D721Med (cell line): ENCODE results near the gene RBMXL3.

Source experiments
- DNase-seq: peaks from one replicate; pipeline ENCODE4 v3.0.0; 2011; ENCODE audit warnings: low spot score; ENCODE audit not compliant: insufficient read length
- FAIRE-seq: peaks from 2 replicates; lab custom pipeline; 2011; peaks lifted over from hg19 to GRCh38; lab: Jason Lieb, UNC
- TF ChIP-seq, protein P1 (sequence below): IDR thresholded peaks from 2 replicates; pipeline ENCODE4 v1.5.1; 2012; ENCODE audit warnings: mild to moderate bottlenecking, control low read depth; ENCODE audit not compliant: insufficient read depth; ENCODE audit errors: missing control alignments

RBMXL3 gene

DNA sequence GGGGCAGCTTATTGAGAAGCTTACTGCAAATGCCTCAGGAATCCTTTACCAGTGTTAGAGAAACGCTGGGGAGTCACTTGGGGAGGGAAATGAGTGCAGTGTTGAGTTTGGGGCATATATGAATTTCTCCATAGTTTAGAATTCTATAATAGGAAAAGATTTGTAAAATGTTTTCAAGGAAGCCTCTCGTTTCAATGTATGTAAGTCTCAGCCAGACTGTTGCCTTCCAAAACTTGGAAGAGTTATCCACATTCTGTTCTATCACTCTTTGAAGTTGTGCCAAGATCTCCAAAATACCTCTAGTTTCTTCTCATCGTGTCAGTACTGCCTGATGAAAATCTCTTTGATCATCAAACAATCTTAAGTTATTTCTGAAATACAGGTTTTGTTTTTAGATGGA lies 45.3 kb downstream of the RBMXL3 start:
- TF ChIP-seq, protein P1, sequence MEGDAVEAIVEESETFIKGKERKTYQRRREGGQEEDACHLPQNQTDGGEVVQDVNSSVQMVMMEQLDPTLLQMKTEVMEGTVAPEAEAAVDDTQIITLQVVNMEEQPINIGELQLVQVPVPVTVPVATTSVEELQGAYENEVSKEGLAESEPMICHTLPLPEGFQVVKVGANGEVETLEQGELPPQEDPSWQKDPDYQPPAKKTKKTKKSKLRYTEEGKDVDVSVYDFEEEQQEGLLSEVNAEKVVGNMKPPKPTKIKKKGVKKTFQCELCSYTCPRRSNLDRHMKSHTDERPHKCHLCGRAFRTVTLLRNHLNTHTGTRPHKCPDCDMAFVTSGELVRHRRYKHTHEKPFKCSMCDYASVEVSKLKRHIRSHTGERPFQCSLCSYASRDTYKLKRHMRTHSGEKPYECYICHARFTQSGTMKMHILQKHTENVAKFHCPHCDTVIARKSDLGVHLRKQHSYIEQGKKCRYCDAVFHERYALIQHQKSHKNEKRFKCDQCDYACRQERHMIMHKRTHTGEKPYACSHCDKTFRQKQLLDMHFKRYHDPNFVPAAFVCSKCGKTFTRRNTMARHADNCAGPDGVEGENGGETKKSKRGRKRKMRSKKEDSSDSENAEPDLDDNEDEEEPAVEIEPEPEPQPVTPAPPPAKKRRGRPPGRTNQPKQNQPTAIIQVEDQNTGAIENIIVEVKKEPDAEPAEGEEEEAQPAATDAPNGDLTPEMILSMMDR, result no peak
- DNase-seq, result no peak
- no peak for FAIRE-seq

DNA sequence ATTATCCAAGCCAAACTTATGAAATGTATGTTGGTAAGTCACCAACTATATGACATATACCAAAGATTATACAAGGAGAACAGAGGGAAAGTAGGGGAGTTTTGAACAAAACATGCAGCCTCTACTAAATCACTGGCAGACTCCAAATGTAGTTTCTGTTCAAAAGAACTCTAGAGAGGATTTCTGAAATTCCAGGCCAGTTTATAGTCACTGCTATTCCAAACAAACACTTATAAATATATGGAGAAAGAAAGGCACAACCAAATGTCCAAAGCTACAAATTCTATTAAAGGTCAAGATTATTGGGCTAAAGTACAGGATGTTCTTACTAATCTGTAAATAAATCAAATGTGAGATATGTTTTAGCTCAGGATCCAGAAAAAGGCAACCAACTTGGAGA lies 47.4 kb downstream of the RBMXL3 start:
- DNase-seq (no peak), FAIRE-seq (no peak)
- TF ChIP-seq, protein P1, result no peak

DNA sequence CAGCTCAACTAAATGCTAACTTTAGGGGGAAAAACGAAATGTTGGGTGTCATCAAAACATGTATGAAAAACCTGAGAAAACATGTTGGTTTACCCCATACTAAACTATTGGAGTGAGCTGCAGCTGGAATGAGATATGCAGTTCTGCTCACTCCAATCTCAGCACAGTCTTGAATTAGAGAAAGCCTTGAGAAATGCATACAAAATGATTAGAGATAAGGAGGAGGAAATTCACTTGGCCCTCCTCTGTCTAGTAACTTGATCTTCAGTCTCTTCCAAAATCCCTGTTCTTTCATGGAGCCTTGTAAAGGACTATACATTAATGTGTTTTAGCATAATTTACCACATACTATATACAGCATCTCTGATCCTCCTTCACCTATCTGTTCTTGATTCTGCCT lies 47.8 kb downstream of the RBMXL3 start:
- no peak for DNase-seq
- no peak for FAIRE-seq
- TF ChIP-seq, protein P1, result no peak
